ENCODE measurements around the gene MFGE8. TPM values are rescaled to one million over a fixed set of nuclear protein-coding genes. Genes with fewer than 3 reads are reported as not detected.

The MFGE8 gene
- total RNA-seq, 3 donors from 2014 or later: 226 to 457 (median 311) TPM

DNA sequence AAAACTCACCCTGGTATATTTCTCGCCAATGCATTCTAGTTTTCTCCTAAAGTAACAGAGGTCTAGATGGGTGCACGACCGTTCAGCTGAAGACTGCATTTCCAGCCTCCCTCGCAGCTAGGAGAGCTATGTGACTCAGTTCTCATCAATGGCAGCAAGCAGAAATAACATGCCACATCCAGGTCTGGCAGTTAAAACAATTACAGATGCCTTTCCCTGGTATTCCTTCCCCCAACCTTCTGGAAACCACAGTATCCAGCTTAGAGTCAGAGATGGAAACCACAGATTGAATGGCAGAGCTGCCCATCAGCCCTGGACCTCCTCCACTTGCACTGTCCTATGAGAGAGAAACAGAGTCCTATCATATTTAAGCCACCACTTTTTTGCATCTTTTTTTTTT, 22.7 kb downstream of the MFGE8 start:
- TF ChIP-seq POLR2A (IDR thresholded peaks at IDR 0.05): no peak
- TF ChIP-seq, protein P1, sequence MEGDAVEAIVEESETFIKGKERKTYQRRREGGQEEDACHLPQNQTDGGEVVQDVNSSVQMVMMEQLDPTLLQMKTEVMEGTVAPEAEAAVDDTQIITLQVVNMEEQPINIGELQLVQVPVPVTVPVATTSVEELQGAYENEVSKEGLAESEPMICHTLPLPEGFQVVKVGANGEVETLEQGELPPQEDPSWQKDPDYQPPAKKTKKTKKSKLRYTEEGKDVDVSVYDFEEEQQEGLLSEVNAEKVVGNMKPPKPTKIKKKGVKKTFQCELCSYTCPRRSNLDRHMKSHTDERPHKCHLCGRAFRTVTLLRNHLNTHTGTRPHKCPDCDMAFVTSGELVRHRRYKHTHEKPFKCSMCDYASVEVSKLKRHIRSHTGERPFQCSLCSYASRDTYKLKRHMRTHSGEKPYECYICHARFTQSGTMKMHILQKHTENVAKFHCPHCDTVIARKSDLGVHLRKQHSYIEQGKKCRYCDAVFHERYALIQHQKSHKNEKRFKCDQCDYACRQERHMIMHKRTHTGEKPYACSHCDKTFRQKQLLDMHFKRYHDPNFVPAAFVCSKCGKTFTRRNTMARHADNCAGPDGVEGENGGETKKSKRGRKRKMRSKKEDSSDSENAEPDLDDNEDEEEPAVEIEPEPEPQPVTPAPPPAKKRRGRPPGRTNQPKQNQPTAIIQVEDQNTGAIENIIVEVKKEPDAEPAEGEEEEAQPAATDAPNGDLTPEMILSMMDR (IDR thresholded peaks at IDR 0.05): no peak
- TF ChIP-seq POLR2AphosphoS5 (IDR thresholded peaks at IDR 0.05): no peak
- H3K9me3 ChIP-seq: no peaks in the 10 kb centered on the region
- H3K27ac ChIP-seq: no peak overlapping the region
- H3K36me3 ChIP-seq: no peaks in the 10 kb centered on the region
- H3K27me3 ChIP-seq: no peaks in the 10 kb centered on the region
- H3K4me3 ChIP-seq: no peak overlapping the region
- no peak for DNase-seq (ENCODE audit: low spot score in 2 of 2)
- no peaks in the 10 kb centered on the region for H3K4me1 ChIP-seq
- intact Hi-C loops (cut with DNase I; ENCODE audit: low total_unique reads): no loop called here

DNA sequence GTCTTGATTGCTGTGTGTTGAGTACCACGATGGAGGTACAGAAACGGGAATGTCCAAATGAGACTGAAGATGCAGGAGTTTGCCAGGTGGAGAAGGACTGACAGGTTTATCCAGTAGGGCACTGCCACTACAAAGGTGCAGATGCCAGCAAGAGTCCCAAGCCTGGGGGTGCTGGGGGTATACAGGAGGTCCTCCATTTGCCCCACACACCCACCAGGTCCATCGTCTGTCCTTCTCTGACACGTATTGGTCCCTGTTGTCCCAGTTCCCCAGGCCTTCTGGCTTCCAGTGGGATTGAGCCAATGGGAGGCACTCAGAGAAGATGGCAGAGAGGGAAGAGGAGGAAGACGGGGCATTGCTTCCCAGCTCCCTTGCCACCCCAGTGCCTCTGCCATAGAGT, 24.5 kb downstream of the MFGE8 start:
- Histone ChIP-seq H3K27me3 (no peaks in the 10 kb centered on the region), H3K36me3 (no peaks in the 10 kb centered on the region), H3K27ac (no peak overlapping the region), H3K4me1 (no peaks in the 10 kb centered on the region), H3K4me3 (no peak overlapping the region), H3K9me3 (no peaks in the 10 kb centered on the region)
- intact Hi-C loops (cut with DNase I; ENCODE audit: low total_unique reads): no loop called here
- DNase-seq (ENCODE audit: low spot score in 2 of 2): no peak
- no peak for TF ChIP-seq POLR2A (IDR thresholded peaks at IDR 0.05)
- TF ChIP-seq, protein P1 (IDR thresholded peaks at IDR 0.05): no peak
- TF ChIP-seq POLR2AphosphoS5 (IDR thresholded peaks at IDR 0.05): no peak

DNA sequence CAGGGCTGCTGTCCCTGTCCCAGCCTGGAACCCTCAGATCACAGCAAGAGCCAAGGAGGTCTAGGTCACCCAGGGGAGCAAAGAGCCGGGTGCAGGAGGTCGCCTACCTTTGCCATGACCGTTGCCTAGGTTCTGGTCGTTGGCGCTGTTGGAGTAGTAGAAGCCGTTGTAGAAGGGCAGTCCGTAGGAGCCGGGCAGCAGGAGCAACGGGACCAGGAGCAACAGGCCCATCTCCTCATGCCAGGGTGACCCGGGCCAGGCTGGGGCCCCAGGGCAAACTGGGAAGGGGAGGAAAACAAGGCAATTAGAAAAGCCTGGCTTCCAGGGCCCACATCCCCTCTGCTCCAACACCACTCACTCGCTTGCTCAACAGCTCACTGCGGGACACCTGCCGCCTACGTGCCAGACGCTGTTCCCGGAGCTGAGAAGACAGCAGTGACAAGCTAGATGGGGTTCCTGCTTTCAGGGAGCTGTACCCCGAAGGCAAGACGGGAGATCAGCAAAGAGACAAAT, 26.1 kb downstream of the MFGE8 start:
- intact Hi-C loops (cut with DNase I; ENCODE audit: low total_unique reads): no loop called here
- H3K27me3 ChIP-seq: no peaks in the 10 kb centered on the region
- H3K4me1 ChIP-seq: no peaks in the 10 kb centered on the region
- no peak for DNase-seq (ENCODE audit: low spot score in 2 of 2)
- H3K36me3 ChIP-seq: no peaks in the 10 kb centered on the region
- H3K27ac ChIP-seq: no peak overlapping the region
- no peak for TF ChIP-seq POLR2AphosphoS5 (IDR thresholded peaks at IDR 0.05)
- TF ChIP-seq POLR2A (IDR thresholded peaks at IDR 0.05): no peak
- TF ChIP-seq, protein P1 (IDR thresholded peaks at IDR 0.05): no peak
- no peak overlapping the region for H3K4me3 ChIP-seq
- no peaks in the 10 kb centered on the region for H3K9me3 ChIP-seq

DNA sequence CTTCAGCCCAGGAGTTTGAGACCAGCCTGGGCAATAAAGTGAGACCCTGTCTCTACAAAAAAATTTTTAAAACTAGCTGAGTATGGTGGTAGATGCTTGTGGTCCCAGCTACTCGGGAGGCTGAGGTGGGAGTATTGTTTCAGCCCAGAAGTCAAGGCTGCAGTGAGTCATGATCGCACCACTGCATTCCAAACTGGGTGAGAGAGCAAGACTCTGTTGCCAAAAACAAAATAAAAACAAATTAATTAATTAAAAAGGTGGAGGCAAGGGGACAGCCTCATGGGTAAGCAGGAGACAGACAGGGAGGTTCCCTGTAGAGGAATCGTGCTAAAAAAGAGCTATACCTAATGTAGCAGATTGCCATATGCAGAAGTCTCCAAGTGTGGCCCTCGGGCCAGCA, 30.4 kb downstream of the MFGE8 start:
- Histone ChIP-seq H3K27ac (no peak overlapping the region), H3K36me3 (no peaks in the 10 kb centered on the region), H3K27me3 (no peaks in the 10 kb centered on the region), H3K4me1 (no peaks in the 10 kb centered on the region), H3K4me3 (no peak overlapping the region), H3K9me3 (no peaks in the 10 kb centered on the region)
- no peak for DNase-seq (ENCODE audit: low spot score in 2 of 2)
- intact Hi-C loops (cut with DNase I; ENCODE audit: low total_unique reads): no loop called here
- TF ChIP-seq POLR2A (IDR thresholded peaks at IDR 0.05) (no peak), POLR2AphosphoS5 (IDR thresholded peaks at IDR 0.05) (no peak)
- TF ChIP-seq, protein P1 (IDR thresholded peaks at IDR 0.05): no peak

DNA sequence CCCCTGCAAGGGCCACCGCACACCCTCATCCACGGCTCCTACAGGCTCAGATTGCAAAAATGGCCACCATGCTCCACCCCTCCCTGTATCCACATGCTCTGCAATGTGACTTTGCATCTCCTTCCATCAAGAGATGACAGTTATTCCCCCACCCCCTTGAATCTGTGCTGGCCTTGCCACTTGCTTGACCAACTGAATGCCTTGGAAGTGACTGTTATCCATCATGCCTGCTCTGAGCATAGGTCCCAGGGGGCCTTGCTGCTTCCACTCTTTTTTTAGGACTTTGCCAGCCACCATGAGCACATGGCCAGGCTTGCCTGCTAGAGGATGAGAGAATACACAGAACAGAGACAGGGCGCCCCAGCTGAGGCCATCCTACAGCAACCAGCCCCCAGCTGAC, 31.4 kb downstream of the MFGE8 start:
- Histone ChIP-seq H3K36me3 (no peaks in the 10 kb centered on the region), H3K4me1 (no peaks in the 10 kb centered on the region), H3K9me3 (no peaks in the 10 kb centered on the region), H3K4me3 (no peak overlapping the region), H3K27me3 (no peaks in the 10 kb centered on the region), H3K27ac (no peak overlapping the region)
- TF ChIP-seq POLR2A (IDR thresholded peaks at IDR 0.05): no peak
- intact Hi-C loops (cut with DNase I; ENCODE audit: low total_unique reads): loop anchor here (2.0 kb wide), 1 partner anchor 551 kb away; no protein-coding TSS in a partner anchor
- no peak for DNase-seq (ENCODE audit: low spot score in 2 of 2)
